Renal cortex interstitium (tissue), 15 donors: ENCODE results near the gene NEUROD6. TPM values are rescaled to one million over a fixed set of nuclear protein-coding genes. Genes with fewer than 3 reads are reported as not detected.

ENCODE experiments used
- DNase-seq, 11 donors: peaks; one replicate each; pipeline ENCODE4 v3.0.0-alpha.2; 2013; ENCODE audit warnings: low read depth in 9 of 11, low spot score in 4 of 11; ENCODE audit errors: extremely low read depth in 1 of 11
- long read RNA-seq, 16 experiments: transcript quantifications; one replicate each; lab custom pipeline, GENCODE V29; 2026
- polyA plus RNA-seq, 3 donors: library from polyadenylated mRNA; unstranded; fragments of 120-200 nt; gene quantifications; one replicate each; pipeline ENCODE4 v1.2.1, GENCODE V29; 2013; ENCODE audit not compliant: insufficient read length in 3 of 3

Gene NEUROD6
- polyA plus RNA-seq, result under 1 TPM in 1 of 3 donors, not detected in 2; 0.14 TPM
- long read RNA-seq, donor 1, result 0 reads
- long read RNA-seq, donor 2, result 0 reads
- long read RNA-seq, donor 3, result 0 reads
- long read RNA-seq, donor 4, result 0 reads
- long read RNA-seq, donor 5, result 0 reads
- long read RNA-seq, donor 6, partial matches to known transcripts, result 0 of 4 reads
- long read RNA-seq, donor 6, other reads (novel, unspliced or antisense), result 0 of 4 reads
- long read RNA-seq, donor 7, partial matches to known transcripts, result 0 of 1 reads
- long read RNA-seq, donor 7, other reads (novel, unspliced or antisense), result 0 of 1 reads
- long read RNA-seq, donor 8, result 0 reads
- long read RNA-seq, donor 9, result 0 reads
- long read RNA-seq, donor 10, partial matches to known transcripts, result 0 of 1 reads
- long read RNA-seq, donor 10, other reads (novel, unspliced or antisense), result 0 of 1 reads
- long read RNA-seq, donor 11, result 0 reads
- long read RNA-seq, donor 12, result 0 reads
- long read RNA-seq, donor 13, result 0 reads
- long read RNA-seq, donor 14, result 0 reads
- long read RNA-seq, donor 15, result 0 reads
- long read RNA-seq, donor 16, result 0 reads

GRCh38 chr7:31340603-31341002 is at the start of gene NEUROD6:
TSS of gene NEUROD6 (minus strand) at chr7:31340726. CDS start at chr7:31339268, 1,458 bp downstream.
- DNase-seq, result no peak

GRCh38 chr7:31384466-31384865 is 43.9 kb upstream of the NEUROD6 start:
- no peak for DNase-seq

GRCh38 chr7:31382722-31383121 is 42.2 kb upstream of the NEUROD6 start:
- DNase-seq, result no peak

GRCh38 chr7:31373337-31374289 is 33.1 kb upstream of the NEUROD6 start:
- DNase-seq, result peak in 10 of 11 donors; percentile 7 to 52 (median 20)

GRCh38 chr7:31372231-31372959 is 31.9 kb upstream of the NEUROD6 start:
- DNase-seq, result no peak

GRCh38 chr7:31371621-31372020 is 31.1 kb upstream of the NEUROD6 start:
- no peak for DNase-seq

GRCh38 chr7:31370609-31371008 is 30.1 kb upstream of the NEUROD6 start:
- DNase-seq, result no peak

GRCh38 chr7:31368620-31369019 is 28.1 kb upstream of the NEUROD6 start:
- DNase-seq, result no peak

GRCh38 chr7:31363496-31363895 is 23.0 kb upstream of the NEUROD6 start:
- no peak for DNase-seq

GRCh38 chr7:31363051-31363450 is 22.5 kb upstream of the NEUROD6 start:
- DNase-seq, result no peak

GRCh38 chr7:31362401-31362800 is 21.9 kb upstream of the NEUROD6 start:
- no peak for DNase-seq

- DNase-seq, result no peak
Observed at GRCh38 chr7:31358467-31358866, 17.9 kb upstream of the NEUROD6 start.

GRCh38 chr7:31345421-31345820 is 4.9 kb upstream of the NEUROD6 start:
- no peak for DNase-seq

- DNase-seq, result no peak
Observed at GRCh38 chr7:31343516-31344305, 3.2 kb upstream of the NEUROD6 start.

- DNase-seq, result no peak
Observed at GRCh38 chr7:31341141-31341540, 615 bp upstream of the NEUROD6 start.

- DNase-seq, result no peak
Observed at GRCh38 chr7:31340051-31340450, 475 bp downstream of the NEUROD6 start.

GRCh38 chr7:31338706-31339105 is 1.8 kb downstream of the NEUROD6 start:
- DNase-seq, result no peak

- no peak for DNase-seq
Observed at GRCh38 chr7:31337002-31337565, 3.4 kb downstream of the NEUROD6 start.
